ENCODE results near the gene DCLK3. TPM values are rescaled to one million over a fixed set of nuclear protein-coding genes. Genes with fewer than 3 reads are reported as not detected.

Gene DCLK3
- total RNA-seq, 1 donor from 2014 or later = 0.06 TPM

- no peak overlapping the region for H3K4me3 ChIP-seq (ENCODE audit: low read depth, low read length)
- DNase-seq (ENCODE audit: low read depth) = no peak
- TF ChIP-seq CTCF (conservative IDR thresholded peaks at IDR 0.05; ENCODE audit: low read depth, low read length) = no peak
Measured at GRCh38 chr3:36705015-36705414, 59.3 kb downstream of the DCLK3 start.

GRCh38 chr3:36704280-36704679, 60.1 kb downstream of the DCLK3 start:
- no peak for DNase-seq (ENCODE audit: low read depth)
- TF ChIP-seq CTCF (conservative IDR thresholded peaks at IDR 0.05; ENCODE audit: low read depth, low read length) = no peak
- no peak overlapping the region for H3K4me3 ChIP-seq (ENCODE audit: low read depth, low read length)

GRCh38 chr3:36701249-36701572, 63.1 kb downstream of the DCLK3 start:
- DNase-seq (ENCODE audit: low read depth) = no peak
- no peak overlapping the region for H3K4me3 ChIP-seq (ENCODE audit: low read depth, low read length)
- TF ChIP-seq CTCF (conservative IDR thresholded peaks at IDR 0.05; ENCODE audit: low read depth, low read length) = no peak

- no peak for DNase-seq (ENCODE audit: low read depth)
- TF ChIP-seq CTCF (conservative IDR thresholded peaks at IDR 0.05; ENCODE audit: low read depth, low read length) = peak; percentile 97
- H3K4me3 ChIP-seq (ENCODE audit: low read depth, low read length) = no peak overlapping the region
Measured at GRCh38 chr3:36700537-36701248, 63.7 kb downstream of the DCLK3 start.

DNA sequence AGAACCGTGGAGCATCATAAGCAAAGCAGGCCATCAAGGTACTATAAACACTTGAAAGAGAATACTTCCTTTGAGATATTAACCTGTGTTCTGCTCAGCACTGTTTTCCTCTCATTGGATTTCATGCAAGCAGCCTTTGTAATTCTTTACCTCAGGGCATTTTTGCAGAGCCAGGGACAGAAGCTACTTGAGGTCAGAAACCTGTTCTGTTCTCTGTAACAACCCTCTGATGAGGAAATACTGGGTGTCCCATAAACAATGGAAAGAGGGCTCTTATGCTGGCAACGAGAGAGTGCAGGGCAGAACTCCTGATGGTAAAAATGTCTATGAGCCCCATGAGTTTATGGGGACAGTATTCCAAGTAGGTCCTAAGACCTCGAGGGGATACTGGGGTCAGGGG, 66.0 kb downstream of the DCLK3 start:
- TF ChIP-seq CTCF (conservative IDR thresholded peaks at IDR 0.05; ENCODE audit: low read depth, low read length) = no peak
- H3K4me3 ChIP-seq (ENCODE audit: low read depth, low read length) = no peak overlapping the region
- no peak for DNase-seq (ENCODE audit: low read depth)

GRCh38 chr3:36697229-36698001, 66.9 kb downstream of the DCLK3 start:
- H3K4me3 ChIP-seq (ENCODE audit: low read depth, low read length) = no peak overlapping the region
- peak; percentile 50 for TF ChIP-seq CTCF (conservative IDR thresholded peaks at IDR 0.05; ENCODE audit: low read depth, low read length)
- no peak for DNase-seq (ENCODE audit: low read depth)
